Upper lobe of right lung (tissue), 1 donor: ENCODE results near the gene EIF2A. TPM values are rescaled to one million over a fixed set of nuclear protein-coding genes. Genes with fewer than 3 reads are reported as not detected.
"Not testable (repeated sequence)": the region's sequence is repeated elsewhere in the genome, so short reads cannot be mapped to it uniquely, and the experiment has no call there.

ENCODE experiments used
- ATAC-seq: fragments of 200-7000 bp; cut with Tn5 transposase; one replicate; pipeline ENCODE4 v1.9.1; 2020; ENCODE audit warnings: mild to moderate bottlenecking, moderate library complexity
- DNase-seq: peaks from one replicate; pipeline ENCODE4 v3.0.0-alpha.2; 2020
- H3K27ac ChIP-seq: fragments of 200-600 bp; one replicate; pipeline ENCODE4 v1.8.0; 2022
- H3K27me3 ChIP-seq: fragments of 200-600 bp; one replicate; pipeline ENCODE4 v1.8.0; 2022; ENCODE audit warnings: mild to moderate bottlenecking
- H3K36me3 ChIP-seq: fragments of 200-600 bp; one replicate; pipeline ENCODE4 v1.8.0; 2022
- H3K4me1 ChIP-seq: fragments of 200-600 bp; one replicate; pipeline ENCODE4 v1.8.0; 2022
- H3K4me3 ChIP-seq: fragments of 200-600 bp; one replicate; pipeline ENCODE4 v1.8.0; 2022; ENCODE audit warnings: mild to moderate bottlenecking
- H3K9me3 ChIP-seq: fragments of 200-600 bp; one replicate; pipeline ENCODE4 v1.8.0; 2022
- intact Hi-C: fragments of 100-400 bp; cut with DNase I; formaldehyde crosslinking; loops from one replicate; pipeline ENCODE4 v1.11.0; 2022
- long read RNA-seq: library from polyadenylated mRNA; unstranded; transcript quantifications from one replicate; pipeline ENCODE4 v2.0.0, GENCODE V29; 2021
- total RNA-seq: library from RNA; stranded (reverse); fragmentation: NEBNext Ultra II Directional; extraction: Animal tissue kit (Norgen Biotek cat#: 25700); gene quantifications from one replicate; pipeline ENCODE4 v1.2.1, GENCODE V29; 2021
- TF ChIP-seq, protein P1 (sequence below): fragments of 200-600 bp; IDR thresholded peaks from one replicate; pipeline ENCODE4 v1.8.0; 2022; ENCODE audit warnings: antibody characterized with exemption
- donor health status: DM: no; HTN: yes; CAD: no; lungs with severe emphysema.

Gene EIF2A
- 83.8 TPM for total RNA-seq
- long read RNA-seq, transcript EIF2A-203 (14 exons, 2,198 nt) = major isoform, 107 of 124 reads
- long read RNA-seq, partial matches to known transcripts = 6 of 124 reads
- long read RNA-seq, other reads (novel, unspliced or antisense) = 11 of 124 reads

DNA sequence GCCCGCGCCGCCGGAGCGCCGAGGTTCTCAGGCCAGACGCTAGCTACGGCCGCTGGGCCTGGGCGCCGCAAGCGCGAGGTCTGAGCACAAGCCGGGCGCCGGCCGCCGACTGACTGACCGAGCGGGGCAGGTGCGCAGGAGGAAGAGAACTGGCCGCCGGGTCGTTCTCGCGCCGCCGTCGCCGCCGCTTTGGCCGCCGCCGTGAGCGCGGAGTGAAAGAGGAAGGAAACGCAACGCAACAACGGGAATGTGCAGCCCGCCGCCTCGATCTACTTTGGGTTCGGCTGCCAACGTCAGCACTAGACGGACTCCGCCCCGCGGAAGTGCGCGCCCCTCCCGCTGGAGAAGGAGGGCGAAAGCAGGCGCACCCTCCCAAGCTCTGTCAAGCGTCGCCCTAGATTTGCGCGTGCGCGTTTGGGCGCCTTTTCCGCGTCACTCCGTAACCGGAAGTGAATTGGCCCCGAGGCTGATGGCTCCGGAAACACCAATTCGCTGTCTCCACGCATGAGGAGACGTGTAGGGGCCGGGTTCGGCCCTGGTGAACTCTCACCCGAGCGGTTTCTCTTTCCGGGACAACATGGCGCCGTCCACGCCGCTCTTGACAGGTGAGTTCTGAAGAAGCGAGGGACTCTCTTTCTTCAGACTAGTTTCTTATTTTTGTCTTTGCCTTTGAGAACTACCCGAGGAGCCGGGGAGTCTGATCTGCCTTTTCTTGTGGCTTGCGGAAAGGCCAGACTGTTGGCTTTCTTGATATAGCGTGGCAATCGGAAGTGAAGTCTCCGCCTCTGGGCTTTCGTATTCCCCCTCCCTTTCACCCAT is at the start of gene EIF2A, which contains the start of gene SERP1:
Gene EIF2A (plus strand): TSS at position 562 of the 819 bp plus-strand sequence. CDS start 16 bp downstream, at position 578.
Gene SERP1 (minus strand): TSS at position 271 of the 819 bp plus-strand sequence. CDS start 361 bp downstream, outside the sequence.
- intact Hi-C loops = no loop called here
- peaks cover 40% of the 10 kb centered on the region for H3K4me1 ChIP-seq

DNA sequence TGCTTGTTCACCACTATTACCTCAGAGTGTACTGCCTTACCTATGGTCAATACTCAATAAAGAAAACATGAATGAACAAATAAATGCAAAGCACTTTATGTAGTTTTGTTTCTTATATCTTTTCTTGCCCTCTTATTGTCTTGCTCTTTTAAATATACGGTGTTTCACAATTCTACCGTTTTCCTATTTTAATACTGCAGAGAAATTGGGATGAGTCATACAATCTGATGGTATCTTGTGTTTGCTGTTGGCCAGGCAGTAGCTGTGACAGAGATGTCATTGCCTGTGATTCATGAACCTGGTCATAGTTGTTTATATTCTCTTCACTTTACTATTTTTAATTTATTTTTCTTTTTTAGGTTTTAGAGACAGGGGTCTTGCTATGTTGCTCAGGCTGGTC is 48.6 kb upstream of the EIF2A start:
- TF ChIP-seq, protein P1, sequence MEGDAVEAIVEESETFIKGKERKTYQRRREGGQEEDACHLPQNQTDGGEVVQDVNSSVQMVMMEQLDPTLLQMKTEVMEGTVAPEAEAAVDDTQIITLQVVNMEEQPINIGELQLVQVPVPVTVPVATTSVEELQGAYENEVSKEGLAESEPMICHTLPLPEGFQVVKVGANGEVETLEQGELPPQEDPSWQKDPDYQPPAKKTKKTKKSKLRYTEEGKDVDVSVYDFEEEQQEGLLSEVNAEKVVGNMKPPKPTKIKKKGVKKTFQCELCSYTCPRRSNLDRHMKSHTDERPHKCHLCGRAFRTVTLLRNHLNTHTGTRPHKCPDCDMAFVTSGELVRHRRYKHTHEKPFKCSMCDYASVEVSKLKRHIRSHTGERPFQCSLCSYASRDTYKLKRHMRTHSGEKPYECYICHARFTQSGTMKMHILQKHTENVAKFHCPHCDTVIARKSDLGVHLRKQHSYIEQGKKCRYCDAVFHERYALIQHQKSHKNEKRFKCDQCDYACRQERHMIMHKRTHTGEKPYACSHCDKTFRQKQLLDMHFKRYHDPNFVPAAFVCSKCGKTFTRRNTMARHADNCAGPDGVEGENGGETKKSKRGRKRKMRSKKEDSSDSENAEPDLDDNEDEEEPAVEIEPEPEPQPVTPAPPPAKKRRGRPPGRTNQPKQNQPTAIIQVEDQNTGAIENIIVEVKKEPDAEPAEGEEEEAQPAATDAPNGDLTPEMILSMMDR = no peak
- Histone ChIP-seq H3K4me3 (no peak overlapping the region), H3K9me3 (no peaks in the 10 kb centered on the region), H3K27ac (no peak overlapping the region), H3K36me3 (no peaks in the 10 kb centered on the region), H3K4me1 (no peaks in the 10 kb centered on the region), H3K27me3 (no peaks in the 10 kb centered on the region)
- no peak for DNase-seq
- intact Hi-C loops = loop anchor here (10.0 kb wide), 1 partner anchor 83 kb away; no protein-coding TSS in a partner anchor
- no peak for ATAC-seq

More for the DNA sequence above, at the start of gene EIF2A, which contains the start of gene SERP1:
- peak; percentile 100 for DNase-seq
- Histone ChIP-seq H3K36me3 (peaks cover 30% of the 10 kb centered on the region), H3K9me3 (no peaks in the 10 kb centered on the region), H3K27me3 (no peaks in the 10 kb centered on the region), H3K4me3 (peak within 1 kb of the TSS; percentile 62), H3K27ac (peak within 1 kb of the TSS; percentile 99)
- TF ChIP-seq, protein P1 = no peak
- peak; percentile 98 for ATAC-seq

DNA sequence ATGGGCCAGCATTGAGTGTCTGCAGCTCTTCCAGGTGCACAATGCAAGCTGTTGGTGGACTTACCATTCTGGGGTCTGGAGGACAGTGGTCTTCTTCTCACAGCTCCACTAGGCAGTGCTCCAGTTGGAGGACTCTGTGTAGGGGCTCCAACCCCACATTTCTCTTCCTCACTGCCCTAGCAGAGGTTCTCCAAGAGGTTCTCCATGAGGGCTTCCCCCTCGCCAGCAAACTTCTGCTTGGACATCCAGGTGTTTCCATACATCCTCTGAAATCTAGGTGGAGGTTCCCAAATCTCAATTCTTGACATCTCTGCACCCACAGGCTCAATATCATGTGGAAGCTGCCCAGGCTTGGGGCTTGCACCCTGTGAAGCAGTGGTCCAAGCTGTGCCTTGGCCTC is 45.6 kb upstream of the EIF2A start:
- H3K27ac ChIP-seq, H3K9me3 ChIP-seq, H3K36me3 ChIP-seq, ATAC-seq, H3K27me3 ChIP-seq, intact Hi-C loops, H3K4me3 ChIP-seq, H3K4me1 ChIP-seq, DNase-seq: not testable (repeated sequence)

DNA sequence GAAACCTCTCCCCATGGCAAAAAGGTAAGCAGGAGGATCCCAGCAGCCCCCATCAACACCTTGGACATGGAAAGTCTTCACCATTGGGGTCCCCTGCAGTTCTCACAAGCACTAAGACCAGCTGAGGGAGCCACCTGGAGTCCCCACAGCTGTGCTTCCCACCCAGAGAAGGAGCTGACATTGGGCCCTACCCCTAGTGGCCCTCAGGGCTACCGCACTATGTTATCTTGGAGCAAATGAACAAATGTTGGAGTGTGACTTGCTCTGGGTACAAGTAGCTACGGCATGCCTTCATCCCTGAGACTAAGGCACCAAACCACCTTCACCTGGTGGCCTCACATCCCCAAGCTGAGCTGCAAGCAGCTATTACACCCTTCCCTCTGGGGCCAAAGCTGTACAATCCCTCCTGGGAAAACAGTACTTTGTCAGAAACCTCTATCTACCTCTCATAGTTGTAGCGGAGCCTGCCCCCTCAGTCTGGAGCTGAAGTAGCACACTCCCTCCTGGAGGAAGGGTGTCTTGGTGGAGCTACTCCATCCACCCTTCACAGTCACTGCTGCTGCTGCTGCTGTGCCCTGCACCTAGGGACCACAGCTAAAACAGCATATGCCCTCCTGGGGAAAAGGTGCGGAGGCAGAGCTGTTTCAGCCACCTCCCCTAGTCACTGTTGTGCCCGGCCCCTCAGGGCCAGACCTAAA is 43.0 kb upstream of the EIF2A start:
- no peak overlapping the region for H3K27ac ChIP-seq
- no peaks in the 10 kb centered on the region for H3K9me3 ChIP-seq
- intact Hi-C loops = no loop called here
- H3K36me3 ChIP-seq = no peaks in the 10 kb centered on the region
- H3K4me1 ChIP-seq = no peaks in the 10 kb centered on the region
- H3K4me3 ChIP-seq = no peak overlapping the region
- TF ChIP-seq, protein P1 = no peak
- ATAC-seq (peak; percentile 16), DNase-seq (no peak)
- no peaks in the 10 kb centered on the region for H3K27me3 ChIP-seq

DNA sequence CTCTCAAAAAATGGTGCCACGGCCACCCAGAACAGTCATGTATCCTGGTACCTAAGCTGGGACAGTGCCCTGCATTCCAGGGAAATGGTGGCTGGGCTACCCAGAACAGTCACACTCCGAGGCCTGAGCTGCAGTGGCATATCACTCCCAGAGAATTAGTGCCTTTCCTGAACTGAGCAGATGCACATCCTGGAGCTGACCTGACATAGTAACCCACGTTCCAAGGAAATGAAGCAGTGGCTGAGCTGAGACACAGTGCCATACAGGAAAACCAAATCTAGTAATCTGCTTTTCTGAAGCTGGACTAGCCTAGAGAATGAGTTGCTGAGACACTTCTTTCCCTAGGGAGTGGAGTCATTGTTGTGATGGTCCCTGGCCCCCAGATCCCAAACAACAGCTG is 42.1 kb upstream of the EIF2A start:
- H3K4me1 ChIP-seq = no peaks in the 10 kb centered on the region
- ATAC-seq (peak; percentile 9), DNase-seq (no peak)
- no peaks in the 10 kb centered on the region for H3K9me3 ChIP-seq
- intact Hi-C loops = no loop called here
- TF ChIP-seq, protein P1 = no peak
- H3K27me3 ChIP-seq = no peaks in the 10 kb centered on the region
- no peaks in the 10 kb centered on the region for H3K36me3 ChIP-seq
- H3K4me3 ChIP-seq = no peak overlapping the region
- H3K27ac ChIP-seq = no peak overlapping the region

DNA sequence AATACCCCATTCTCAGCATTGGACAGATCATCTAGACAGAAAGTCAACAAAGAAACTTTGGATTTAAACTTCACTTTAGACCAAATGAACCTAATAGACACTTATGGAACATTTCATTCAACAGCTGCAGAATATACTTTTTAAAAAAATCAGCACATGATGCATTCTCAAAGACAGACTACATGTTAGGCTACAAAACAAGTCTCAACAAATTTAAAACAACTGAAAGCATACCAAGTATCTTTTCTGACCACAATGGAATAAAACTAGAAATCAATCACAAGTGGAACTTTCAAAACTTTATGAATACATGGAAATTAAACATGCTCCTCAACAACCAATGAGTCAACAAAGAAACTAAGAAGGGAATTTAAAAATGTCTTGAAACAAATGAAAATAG is 38.2 kb upstream of the EIF2A start:
- ATAC-seq = no peak
- no peaks in the 10 kb centered on the region for H3K27me3 ChIP-seq
- H3K4me3 ChIP-seq = no peak overlapping the region
- no peaks in the 10 kb centered on the region for H3K36me3 ChIP-seq
- intact Hi-C loops = no loop called here
- no peaks in the 10 kb centered on the region for H3K4me1 ChIP-seq
- DNase-seq = no peak
- no peaks in the 10 kb centered on the region for H3K9me3 ChIP-seq
- H3K27ac ChIP-seq = no peak overlapping the region
- TF ChIP-seq, protein P1 = no peak
